GM12875 (cell line): ENCODE measurements around the gene TIRAP.

Experiments
- H3K4me3 ChIP-seq: one replicate; pipeline ENCODE4 v1.5.1; 2011; ENCODE audit warnings: low read depth, low read length, control low read depth
- TF ChIP-seq, protein P1 (sequence below): IDR thresholded peaks from 2 replicates; pipeline ENCODE4 v1.5.1; 2011; ENCODE audit warnings: low read depth, mild to moderate bottlenecking, control low read depth, inconsistent platforms, low read length, moderate library complexity, borderline replicate concordance; ENCODE audit not compliant: insufficient read depth

TIRAP gene

DNA sequence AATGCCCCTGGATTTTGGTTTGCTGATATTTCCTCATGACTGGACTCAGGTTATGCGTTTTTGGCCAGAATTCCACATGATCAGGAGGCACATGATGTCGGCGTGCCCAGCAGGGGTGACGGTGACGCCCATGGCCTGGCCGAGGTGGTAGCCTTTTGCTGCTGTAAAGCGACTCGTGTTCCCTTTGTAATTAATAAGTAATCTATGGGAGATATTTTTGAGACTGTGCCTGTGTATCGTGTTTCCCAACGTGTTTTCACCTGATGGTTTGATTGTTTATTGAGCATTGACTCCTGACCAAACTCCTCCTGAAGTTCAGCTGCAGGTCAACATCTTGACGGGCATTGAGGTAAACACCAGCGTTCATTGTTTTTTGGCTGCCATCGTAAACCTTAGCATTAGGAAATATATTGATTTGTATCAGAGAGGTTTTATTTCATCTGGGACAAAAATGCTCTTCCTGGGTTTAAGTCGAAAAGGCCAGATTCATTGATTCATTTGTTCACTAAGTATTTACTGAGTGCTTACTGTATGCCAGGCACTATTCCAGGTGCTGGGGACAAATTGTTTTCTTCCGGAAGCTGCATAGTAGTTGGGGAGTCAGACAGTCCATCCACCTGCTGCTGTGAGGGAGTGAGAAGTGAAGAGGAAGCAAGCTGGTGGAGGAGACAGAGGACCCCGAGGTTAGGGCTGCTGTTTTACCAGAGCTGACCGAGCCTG, 44.5 kb downstream of the TIRAP start:
- H3K4me3 ChIP-seq = no peak overlapping the region
- TF ChIP-seq, protein P1, sequence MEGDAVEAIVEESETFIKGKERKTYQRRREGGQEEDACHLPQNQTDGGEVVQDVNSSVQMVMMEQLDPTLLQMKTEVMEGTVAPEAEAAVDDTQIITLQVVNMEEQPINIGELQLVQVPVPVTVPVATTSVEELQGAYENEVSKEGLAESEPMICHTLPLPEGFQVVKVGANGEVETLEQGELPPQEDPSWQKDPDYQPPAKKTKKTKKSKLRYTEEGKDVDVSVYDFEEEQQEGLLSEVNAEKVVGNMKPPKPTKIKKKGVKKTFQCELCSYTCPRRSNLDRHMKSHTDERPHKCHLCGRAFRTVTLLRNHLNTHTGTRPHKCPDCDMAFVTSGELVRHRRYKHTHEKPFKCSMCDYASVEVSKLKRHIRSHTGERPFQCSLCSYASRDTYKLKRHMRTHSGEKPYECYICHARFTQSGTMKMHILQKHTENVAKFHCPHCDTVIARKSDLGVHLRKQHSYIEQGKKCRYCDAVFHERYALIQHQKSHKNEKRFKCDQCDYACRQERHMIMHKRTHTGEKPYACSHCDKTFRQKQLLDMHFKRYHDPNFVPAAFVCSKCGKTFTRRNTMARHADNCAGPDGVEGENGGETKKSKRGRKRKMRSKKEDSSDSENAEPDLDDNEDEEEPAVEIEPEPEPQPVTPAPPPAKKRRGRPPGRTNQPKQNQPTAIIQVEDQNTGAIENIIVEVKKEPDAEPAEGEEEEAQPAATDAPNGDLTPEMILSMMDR = no peak

DNA sequence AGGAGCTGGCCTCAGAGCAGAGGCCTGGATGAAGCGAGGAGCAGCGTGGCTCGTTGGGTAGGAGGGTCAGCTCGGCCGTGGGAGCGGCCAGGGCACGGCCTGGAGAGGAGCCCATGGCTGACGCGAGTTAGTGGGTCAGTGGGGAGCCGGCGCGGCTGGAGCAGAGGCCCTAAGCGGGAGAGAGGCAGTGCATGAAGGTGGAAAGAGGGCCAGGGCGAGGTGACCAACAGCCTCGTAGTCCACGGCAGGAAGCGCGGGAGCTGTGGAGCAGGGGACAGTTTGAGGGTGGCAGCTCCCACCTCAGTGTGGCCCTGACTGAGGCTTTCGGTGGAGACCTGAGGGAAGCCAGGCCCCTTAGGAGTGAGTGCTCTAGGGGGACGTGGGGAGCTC, 45.1 kb downstream of the TIRAP start:
- no peak overlapping the region for H3K4me3 ChIP-seq
- TF ChIP-seq, protein P1 = no peak

DNA sequence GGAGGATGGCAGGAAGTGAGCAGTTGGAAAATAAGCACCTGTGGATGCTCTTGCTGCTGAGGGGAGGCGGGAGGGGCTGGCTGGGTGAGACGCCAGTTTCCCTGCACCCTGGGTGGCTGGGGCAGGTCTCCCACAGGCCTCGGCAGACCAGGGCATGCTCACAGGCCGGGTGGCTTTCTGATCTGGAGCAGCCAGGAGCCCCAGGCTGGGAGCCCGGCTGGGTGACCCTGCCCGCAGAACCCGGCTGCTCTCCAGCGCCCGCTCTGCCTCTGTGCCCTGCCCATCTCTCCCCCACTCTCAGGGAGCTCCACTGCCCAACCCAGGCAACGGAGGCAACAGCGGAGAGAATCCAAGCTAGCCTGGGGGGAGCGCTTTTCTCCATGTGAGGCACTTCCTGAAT, 45.6 kb downstream of the TIRAP start:
- TF ChIP-seq, protein P1 = no peak
- no peak overlapping the region for H3K4me3 ChIP-seq

DNA sequence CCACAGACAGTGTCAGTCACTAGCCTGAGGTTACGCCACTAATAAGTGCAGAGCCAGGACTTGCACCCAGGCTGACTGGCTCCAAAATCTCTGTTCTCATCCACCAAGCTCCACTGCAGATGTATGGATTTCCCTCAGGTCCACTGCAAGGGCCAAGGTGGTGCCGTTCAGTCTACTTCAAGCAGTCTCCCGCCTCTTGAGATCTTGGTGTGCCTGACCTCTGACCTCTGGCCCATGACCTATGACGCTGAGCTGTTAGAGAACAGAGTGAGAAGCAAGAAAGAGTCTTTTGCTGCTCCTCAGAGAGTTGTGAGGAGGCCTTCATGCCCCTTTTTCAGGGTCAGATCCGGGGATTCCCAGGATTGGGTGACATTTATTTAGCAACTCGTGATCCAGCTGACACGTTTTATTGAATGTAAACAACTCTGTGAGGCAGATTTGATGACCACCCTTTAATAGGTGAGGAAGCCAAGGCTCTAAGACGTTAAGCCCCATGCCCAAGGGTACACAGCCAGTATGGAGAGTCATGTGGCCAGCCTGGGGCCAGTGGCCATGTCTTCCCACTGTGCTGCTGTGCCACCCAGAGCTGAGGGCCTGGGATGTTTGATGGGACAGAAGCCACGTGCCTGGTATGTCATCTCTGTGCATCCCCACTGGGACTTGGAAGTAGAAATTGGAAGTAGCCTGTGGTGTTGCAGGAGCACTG, 46.2 kb downstream of the TIRAP start:
- TF ChIP-seq, protein P1 = no peak
- no peak overlapping the region for H3K4me3 ChIP-seq

DNA sequence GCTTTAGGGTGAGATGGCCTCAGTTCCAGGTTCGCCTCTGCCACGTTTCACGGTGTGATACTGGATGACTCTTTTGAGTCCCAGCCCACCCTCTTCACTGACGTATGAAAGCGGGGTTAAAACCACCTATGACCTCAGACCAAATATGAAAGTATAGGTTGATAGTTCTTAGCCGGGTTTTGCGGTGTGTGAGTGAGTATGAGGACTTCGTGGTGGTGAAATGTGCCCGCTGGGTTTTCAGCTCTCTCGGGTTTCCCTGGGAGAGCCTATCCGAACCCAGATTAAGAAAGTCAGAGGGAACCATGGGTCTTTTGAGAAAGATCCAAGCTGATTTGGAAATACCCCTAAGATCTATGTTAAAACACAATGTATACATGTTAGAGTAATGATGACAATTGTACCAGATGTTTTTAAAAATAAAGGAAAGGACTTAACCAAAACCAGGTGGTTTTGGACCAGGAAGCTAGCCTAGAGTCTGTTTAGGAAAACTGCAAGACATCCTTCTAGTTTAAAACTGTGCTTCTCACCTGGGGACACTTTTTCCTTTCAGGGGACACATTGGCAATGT, 46.8 kb downstream of the TIRAP start:
- no peak overlapping the region for H3K4me3 ChIP-seq
- TF ChIP-seq, protein P1 = no peak

DNA sequence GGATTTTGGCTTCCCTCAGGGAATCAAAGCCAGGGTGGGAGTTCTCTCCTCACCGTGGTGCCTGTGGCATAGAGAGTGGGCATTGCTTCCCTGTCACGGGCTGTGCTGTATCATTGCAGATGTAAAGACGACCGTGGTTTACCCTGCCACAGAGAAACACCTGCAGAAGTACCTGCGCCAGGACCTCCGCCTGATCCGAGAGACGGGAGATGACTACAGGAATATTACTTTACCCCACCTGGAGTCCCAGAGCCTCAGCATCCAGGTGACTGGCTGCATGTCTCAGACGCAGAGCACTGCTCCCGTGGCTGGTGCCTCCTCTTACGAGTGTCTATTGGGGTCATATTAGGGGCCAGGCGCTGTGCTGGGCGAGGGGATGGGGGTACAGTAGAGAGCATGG, 48.4 kb downstream of the TIRAP start:
- no peak overlapping the region for H3K4me3 ChIP-seq
- TF ChIP-seq, protein P1 = no peak
